Mesendoderm (in vitro differentiated cells): ENCODE data around the gene CLEC19A.

Source experiments
- DNase-seq: peaks from one replicate; pipeline ENCODE4 v3.0.0; 2013
- H2AK5ac ChIP-seq: 2 replicates; pipeline ENCODE4 v1.6.1; 2013; ENCODE audit warnings: low read length, inconsistent platforms
- H2BK120ac ChIP-seq: 2 replicates; pipeline ENCODE4 v1.6.1; 2013; ENCODE audit warnings: low read depth, mild to moderate bottlenecking, low read length, moderate library complexity, mixed read lengths
- H2BK15ac ChIP-seq: replicated peaks from 2 replicates; pipeline ENCODE4 v1.6.1; 2013; ENCODE audit warnings: low read depth, mild to moderate bottlenecking, moderate library complexity
- H2BK5ac ChIP-seq: 2 replicates; pipeline ENCODE4 v1.6.1; 2013; ENCODE audit warnings: low read length, inconsistent platforms
- H3K18ac ChIP-seq: 2 replicates; pipeline ENCODE4 v1.6.1; 2013; ENCODE audit warnings: mild to moderate bottlenecking, low read length, mixed read lengths
- H3K23ac ChIP-seq: one replicate; pipeline ENCODE4 v1.6.1; 2013; ENCODE audit warnings: low read length
- H3K27ac ChIP-seq: 2 replicates; pipeline ENCODE4 v1.5.1; 2013; ENCODE audit warnings: low read depth, mild to moderate bottlenecking, inconsistent platforms, low read length, moderate library complexity
- H3K27me3 ChIP-seq: 2 replicates; pipeline ENCODE4 v1.6.1; 2013; ENCODE audit warnings: low read length, control low read depth, mild to moderate bottlenecking, inconsistent platforms; ENCODE audit not compliant: insufficient read depth, poor library complexity
- H3K36me3 ChIP-seq: 2 replicates; pipeline ENCODE4 v1.6.1; 2013; ENCODE audit warnings: low read length, inconsistent platforms; ENCODE audit not compliant: control insufficient read depth, insufficient read depth
- H3K4ac ChIP-seq: one replicate; pipeline ENCODE4 v1.6.1; 2013; ENCODE audit warnings: low read depth, mild to moderate bottlenecking, low read length, moderate library complexity
- H3K4me1 ChIP-seq: 2 replicates; pipeline ENCODE4 v1.6.1; 2013; ENCODE audit warnings: low read depth, low read length, inconsistent platforms; ENCODE audit not compliant: control insufficient read depth
- H3K4me2 ChIP-seq: 2 replicates; pipeline ENCODE4 v1.6.1; 2013; ENCODE audit warnings: low read length
- H3K4me3 ChIP-seq: 2 replicates; pipeline ENCODE4 v1.5.1; 2013; ENCODE audit warnings: mild to moderate bottlenecking, low read length
- H3K56ac ChIP-seq: one replicate; pipeline ENCODE4 v1.6.1; 2013; ENCODE audit warnings: low read length
- H3K79me1 ChIP-seq: 2 replicates; pipeline ENCODE4 v1.6.1; 2013; ENCODE audit warnings: low read length, inconsistent platforms
- H3K79me2 ChIP-seq: 2 replicates; pipeline ENCODE4 v1.6.1; 2013; ENCODE audit warnings: mild to moderate bottlenecking, low read length; ENCODE audit not compliant: control insufficient read depth, insufficient read depth
- H3K9ac ChIP-seq: 2 replicates; pipeline ENCODE4 v1.6.1; 2013; ENCODE audit warnings: low read length, inconsistent platforms
- H4K5ac ChIP-seq: one replicate; pipeline ENCODE4 v1.6.1; 2013; ENCODE audit warnings: low read length
- H4K8ac ChIP-seq: one replicate; pipeline ENCODE4 v1.6.1; 2013; ENCODE audit warnings: low read depth, mild to moderate bottlenecking, control low read depth, low read length, moderate library complexity
- WGBS: extraction: QIAGEN DNeasy Blood & Tissue Kit; methylation state at CpG from one replicate; pipeline ENCODE4 v1.1.7; 2013; ENCODE audit warnings: low lambda C conversion rate, missing lambda C conversion rate; ENCODE audit not compliant: insufficient coverage; ENCODE audit errors: extremely low coverage; 5-methylcytosine and 5-hydroxymethylcytosine counted together

CLEC19A gene

GRCh38 chr16:19329932-19330331 lies 44.4 kb downstream of the CLEC19A start:
- Histone ChIP-seq H3K79me1 (no peaks in the 10 kb centered on the region), H3K56ac (no peak overlapping the region), H2BK15ac (no peak overlapping the region), H3K4ac (no peak overlapping the region), H2BK5ac (no peak overlapping the region), H3K79me2 (no peaks in the 10 kb centered on the region), H4K8ac (no peak overlapping the region), H3K27me3 (no peaks in the 10 kb centered on the region), H3K4me3 (no peak overlapping the region), H3K27ac (no peak overlapping the region), H3K18ac (no peak overlapping the region), H3K36me3 (no peaks in the 10 kb centered on the region), H3K4me1 (no peaks in the 10 kb centered on the region), H3K9ac (no peak overlapping the region), H3K23ac (no peak overlapping the region), H2AK5ac (no peak overlapping the region), H4K5ac (no peak overlapping the region), H2BK120ac (no peak overlapping the region), H3K4me2 (no peak overlapping the region)
- peak; percentile 44 for DNase-seq
- WGBS: no CpG with 5 or more reads among the region's 1 CpG

GRCh38 chr16:19330841-19331397 lies 45.4 kb downstream of the CLEC19A start:
- H3K4me1 ChIP-seq: no peaks in the 10 kb centered on the region
- no peak overlapping the region for H3K23ac ChIP-seq
- WGBS: no CpG with 5 or more reads among the region's 6 CpGs
- H3K56ac ChIP-seq: no peak overlapping the region
- DNase-seq: peak; percentile 74
- H3K9ac ChIP-seq: no peak overlapping the region
- no peaks in the 10 kb centered on the region for H3K79me2 ChIP-seq
- H3K27ac ChIP-seq: no peak overlapping the region
- no peak overlapping the region for H3K4me3 ChIP-seq
- no peak overlapping the region for H3K4ac ChIP-seq
- no peaks in the 10 kb centered on the region for H3K27me3 ChIP-seq
- H3K18ac ChIP-seq: no peak overlapping the region
- no peak overlapping the region for H2AK5ac ChIP-seq
- H3K36me3 ChIP-seq: no peaks in the 10 kb centered on the region
- no peak overlapping the region for H4K8ac ChIP-seq
- H3K79me1 ChIP-seq: no peaks in the 10 kb centered on the region
- no peak overlapping the region for H2BK15ac ChIP-seq
- H4K5ac ChIP-seq: no peak overlapping the region
- no peak overlapping the region for H2BK5ac ChIP-seq
- no peak overlapping the region for H3K4me2 ChIP-seq
- H2BK120ac ChIP-seq: no peak overlapping the region

GRCh38 chr16:19331794-19332193 lies 46.3 kb downstream of the CLEC19A start:
- no CpG with 5 or more reads among the region's 4 CpGs for WGBS
- Histone ChIP-seq H2BK120ac (no peak overlapping the region), H3K18ac (no peak overlapping the region), H3K56ac (no peak overlapping the region), H3K79me2 (no peaks in the 10 kb centered on the region), H3K4me1 (no peaks in the 10 kb centered on the region), H3K27me3 (no peaks in the 10 kb centered on the region), H3K4ac (no peak overlapping the region), H3K23ac (no peak overlapping the region), H3K36me3 (no peaks in the 10 kb centered on the region), H4K8ac (no peak overlapping the region), H3K27ac (no peak overlapping the region), H3K79me1 (no peaks in the 10 kb centered on the region), H3K4me3 (no peak overlapping the region), H2AK5ac (no peak overlapping the region), H4K5ac (no peak overlapping the region), H2BK5ac (no peak overlapping the region), H2BK15ac (no peak overlapping the region), H3K4me2 (no peak overlapping the region), H3K9ac (no peak overlapping the region)
- DNase-seq: no peak

GRCh38 chr16:19338335-19338734 lies 52.8 kb downstream of the CLEC19A start:
- H4K8ac ChIP-seq: no peak overlapping the region
- WGBS: no CpG with 5 or more reads among the region's 3 CpGs
- H3K36me3 ChIP-seq: no peaks in the 10 kb centered on the region
- no peak overlapping the region for H2BK5ac ChIP-seq
- peak; percentile 46 for DNase-seq
- H2BK15ac ChIP-seq: no peak overlapping the region
- H3K4me3 ChIP-seq: no peak overlapping the region
- no peak overlapping the region for H3K23ac ChIP-seq
- no peak overlapping the region for H3K56ac ChIP-seq
- no peak overlapping the region for H2AK5ac ChIP-seq
- H3K4ac ChIP-seq: no peak overlapping the region
- H4K5ac ChIP-seq: no peak overlapping the region
- no peak overlapping the region for H3K27ac ChIP-seq
- no peaks in the 10 kb centered on the region for H3K79me2 ChIP-seq
- H3K4me2 ChIP-seq: no peak overlapping the region
- H3K27me3 ChIP-seq: no peaks in the 10 kb centered on the region
- H3K79me1 ChIP-seq: no peaks in the 10 kb centered on the region
- H3K4me1 ChIP-seq: no peaks in the 10 kb centered on the region
- no peak overlapping the region for H3K9ac ChIP-seq
- H3K18ac ChIP-seq: no peak overlapping the region
- no peak overlapping the region for H2BK120ac ChIP-seq

GRCh38 chr16:19344224-19344801 lies 58.8 kb downstream of the CLEC19A start:
- H3K23ac ChIP-seq: no peak overlapping the region
- H3K4ac ChIP-seq: no peak overlapping the region
- no peaks in the 10 kb centered on the region for H3K79me2 ChIP-seq
- no peaks in the 10 kb centered on the region for H3K4me1 ChIP-seq
- H3K27ac ChIP-seq: no peak overlapping the region
- no peak overlapping the region for H3K4me2 ChIP-seq
- H4K5ac ChIP-seq: no peak overlapping the region
- no peak overlapping the region for H2BK120ac ChIP-seq
- no peak overlapping the region for H3K18ac ChIP-seq
- no peak overlapping the region for H2AK5ac ChIP-seq
- H2BK15ac ChIP-seq: no peak overlapping the region
- H4K8ac ChIP-seq: no peak overlapping the region
- no peak overlapping the region for H2BK5ac ChIP-seq
- no peaks in the 10 kb centered on the region for H3K79me1 ChIP-seq
- no peak overlapping the region for H3K9ac ChIP-seq
- DNase-seq: no peak
- WGBS: no CpG with 5 or more reads among the region's 9 CpGs
- no peak overlapping the region for H3K4me3 ChIP-seq
- no peaks in the 10 kb centered on the region for H3K36me3 ChIP-seq
- H3K56ac ChIP-seq: no peak overlapping the region
- no peaks in the 10 kb centered on the region for H3K27me3 ChIP-seq

- no peaks in the 10 kb centered on the region for H3K36me3 ChIP-seq
- H3K18ac ChIP-seq: no peak overlapping the region
- no peak overlapping the region for H2BK120ac ChIP-seq
- H3K4ac ChIP-seq: no peak overlapping the region
- H3K27ac ChIP-seq: no peak overlapping the region
- no peak for DNase-seq
- no peak overlapping the region for H4K5ac ChIP-seq
- H2AK5ac ChIP-seq: no peak overlapping the region
- H3K79me2 ChIP-seq: no peaks in the 10 kb centered on the region
- H3K9ac ChIP-seq: no peak overlapping the region
- WGBS: no CpG with 5 or more reads among the region's 4 CpGs
- H4K8ac ChIP-seq: no peak overlapping the region
- H3K4me1 ChIP-seq: no peaks in the 10 kb centered on the region
- H2BK15ac ChIP-seq: no peak overlapping the region
- no peak overlapping the region for H3K56ac ChIP-seq
- H3K4me3 ChIP-seq: no peak overlapping the region
- H3K79me1 ChIP-seq: no peaks in the 10 kb centered on the region
- no peak overlapping the region for H2BK5ac ChIP-seq
- H3K27me3 ChIP-seq: no peaks in the 10 kb centered on the region
- H3K23ac ChIP-seq: no peak overlapping the region
- H3K4me2 ChIP-seq: no peak overlapping the region
Measured at GRCh38 chr16:19344980-19345379, 59.4 kb downstream of the CLEC19A start.
